RPMI8226 (cell line): ENCODE data around the gene MTHFSD.

Source experiments
- DNase-seq: peaks from one replicate; pipeline ENCODE4 v3.0.0-alpha.2; 2015

MTHFSD gene

DNA sequence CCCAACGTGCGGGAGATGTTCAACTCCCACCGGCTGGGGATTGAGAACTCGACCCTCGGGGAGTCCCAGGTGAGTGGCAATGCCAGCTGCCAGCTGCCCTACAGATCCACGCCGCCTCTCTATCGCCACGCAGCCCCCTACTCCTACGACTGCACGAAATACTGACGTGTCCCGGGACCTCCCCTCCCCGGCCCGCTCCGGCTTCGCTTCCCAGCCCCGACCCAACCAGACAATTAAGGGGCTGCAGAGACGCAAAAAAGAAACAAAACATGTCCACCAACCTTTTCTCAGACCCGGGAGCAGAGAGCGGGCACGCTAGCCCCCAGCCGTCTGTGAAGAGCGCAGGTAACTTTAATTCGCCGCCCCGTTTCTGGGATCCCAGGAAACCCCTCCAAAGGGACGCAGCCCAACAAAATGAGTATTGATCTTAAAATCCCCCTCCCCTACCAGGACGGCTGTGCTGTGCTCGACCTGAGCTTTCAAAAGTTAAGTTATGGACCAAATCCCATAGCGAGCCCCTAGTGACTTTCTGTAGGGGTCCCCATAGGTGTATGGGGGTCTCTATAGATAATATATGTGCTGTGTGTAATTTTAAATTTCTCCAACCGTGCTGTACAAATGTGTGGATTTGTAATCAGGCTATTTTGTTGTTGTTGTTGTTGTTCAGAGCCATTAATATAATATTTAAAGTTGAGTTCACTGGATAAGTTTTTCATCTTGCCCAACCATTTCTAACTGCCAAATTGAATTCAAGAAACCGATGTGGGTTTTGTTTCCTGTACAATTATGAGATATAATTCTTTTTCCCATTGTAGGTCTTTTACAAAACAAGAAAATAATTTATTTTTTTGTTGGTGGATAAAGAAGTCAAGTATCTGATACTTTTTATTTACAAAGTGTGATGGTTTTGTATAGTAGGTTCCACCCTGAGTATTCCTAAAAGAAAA, 13.9 kb upstream of the MTHFSD start:
- DNase-seq: no peak

DNA sequence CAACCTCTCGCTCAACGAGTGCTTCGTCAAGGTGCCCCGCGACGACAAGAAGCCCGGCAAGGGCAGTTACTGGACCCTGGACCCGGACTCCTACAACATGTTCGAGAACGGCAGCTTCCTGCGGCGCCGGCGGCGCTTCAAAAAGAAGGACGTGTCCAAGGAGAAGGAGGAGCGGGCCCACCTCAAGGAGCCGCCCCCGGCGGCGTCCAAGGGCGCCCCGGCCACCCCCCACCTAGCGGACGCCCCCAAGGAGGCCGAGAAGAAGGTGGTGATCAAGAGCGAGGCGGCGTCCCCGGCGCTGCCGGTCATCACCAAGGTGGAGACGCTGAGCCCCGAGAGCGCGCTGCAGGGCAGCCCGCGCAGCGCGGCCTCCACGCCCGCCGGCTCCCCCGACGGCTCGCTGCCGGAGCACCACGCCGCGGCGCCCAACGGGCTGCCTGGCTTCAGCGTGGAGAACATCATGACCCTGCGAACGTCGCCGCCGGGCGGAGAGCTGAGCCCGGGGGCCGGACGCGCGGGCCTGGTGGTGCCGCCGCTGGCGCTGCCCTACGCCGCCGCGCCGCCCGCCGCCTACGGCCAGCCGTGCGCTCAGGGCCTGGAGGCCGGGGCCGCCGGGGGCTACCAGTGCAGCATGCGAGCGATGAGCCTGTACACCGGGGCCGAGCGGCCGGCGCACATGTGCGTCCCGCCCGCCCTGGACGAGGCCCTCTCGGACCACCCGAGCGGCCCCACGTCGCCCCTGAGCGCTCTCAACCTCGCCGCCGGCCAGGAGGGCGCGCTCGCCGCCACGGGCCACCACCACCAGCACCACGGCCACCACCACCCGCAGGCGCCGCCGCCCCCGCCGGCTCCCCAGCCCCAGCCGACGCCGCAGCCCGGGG, 12.9 kb upstream of the MTHFSD start:
- no peak for DNase-seq

- DNase-seq: no peak
Measured at GRCh38 chr16:86566966-86567700, 12.1 kb upstream of the MTHFSD start.

DNA sequence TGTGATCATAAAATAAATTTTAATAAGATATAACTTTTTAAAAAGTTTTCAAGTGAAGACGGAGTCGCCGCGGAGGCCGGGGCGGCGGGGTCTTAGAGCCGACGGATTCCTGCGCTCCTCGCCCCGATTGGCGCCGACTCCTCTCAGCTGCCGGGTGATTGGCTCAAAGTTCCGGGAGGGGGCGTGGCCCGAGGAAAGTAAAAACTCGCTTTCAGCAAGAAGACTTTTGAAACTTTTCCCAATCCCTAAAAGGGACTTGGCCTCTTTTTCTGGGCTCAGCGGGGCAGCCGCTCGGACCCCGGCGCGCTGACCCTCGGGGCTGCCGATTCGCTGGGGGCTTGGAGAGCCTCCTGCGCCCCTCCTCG, 11.5 kb upstream of the MTHFSD start, which contains the start of gene FOXC2:
FOXC2 (plus strand) TSS at position 229 of the 365 bp plus-strand sequence. CDS start 507 bp downstream, outside the sequence.
- DNase-seq: no peak

- no peak for DNase-seq
Measured at GRCh38 chr16:86565644-86566511, 10.8 kb upstream of the MTHFSD start.

- DNase-seq: no peak
Measured at GRCh38 chr16:86565181-86565631, 10.2 kb upstream of the MTHFSD start.

DNA sequence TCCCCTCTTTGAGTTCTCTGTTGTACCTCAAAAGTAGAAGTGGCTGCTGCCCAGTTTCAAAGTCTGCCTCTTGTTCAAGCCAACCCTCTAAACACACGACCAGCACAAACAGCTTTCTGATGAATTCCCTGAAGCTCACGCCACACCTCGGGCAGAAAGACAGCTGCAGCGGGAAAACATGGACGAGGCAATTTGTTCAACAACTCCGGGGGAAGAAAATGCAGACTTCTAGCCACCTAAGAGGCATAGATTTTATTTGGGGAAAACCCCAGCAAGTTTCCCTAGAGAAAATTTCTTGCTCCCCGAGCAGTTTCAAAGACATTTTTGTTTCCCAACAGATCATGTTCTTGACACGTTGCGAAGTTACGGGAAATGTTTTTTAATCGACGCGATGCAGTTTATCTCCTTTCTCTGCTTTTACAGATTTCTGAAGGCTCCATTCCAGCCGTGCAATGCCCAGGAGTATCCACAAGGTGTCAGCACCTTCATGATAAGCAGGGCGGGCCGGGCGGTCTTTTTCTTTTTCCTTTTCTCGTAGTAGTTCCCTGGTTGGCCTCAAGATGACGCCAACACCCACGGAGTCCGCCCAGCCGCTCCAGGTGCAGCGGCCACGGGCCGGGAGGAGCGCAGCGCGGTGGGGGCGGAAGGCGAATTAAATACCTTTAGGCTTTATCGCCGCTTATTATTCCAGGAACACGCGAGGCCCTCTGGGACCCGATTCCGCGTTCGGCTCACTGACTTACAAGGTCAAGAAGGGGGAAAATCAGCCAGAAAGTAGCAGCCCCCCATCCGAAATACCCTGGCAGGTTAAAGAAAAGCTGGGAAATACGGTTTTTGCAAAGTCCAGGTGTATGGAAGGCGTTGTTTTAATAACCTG, 8.7 kb upstream of the MTHFSD start:
- peak; percentile 85 for DNase-seq

DNA sequence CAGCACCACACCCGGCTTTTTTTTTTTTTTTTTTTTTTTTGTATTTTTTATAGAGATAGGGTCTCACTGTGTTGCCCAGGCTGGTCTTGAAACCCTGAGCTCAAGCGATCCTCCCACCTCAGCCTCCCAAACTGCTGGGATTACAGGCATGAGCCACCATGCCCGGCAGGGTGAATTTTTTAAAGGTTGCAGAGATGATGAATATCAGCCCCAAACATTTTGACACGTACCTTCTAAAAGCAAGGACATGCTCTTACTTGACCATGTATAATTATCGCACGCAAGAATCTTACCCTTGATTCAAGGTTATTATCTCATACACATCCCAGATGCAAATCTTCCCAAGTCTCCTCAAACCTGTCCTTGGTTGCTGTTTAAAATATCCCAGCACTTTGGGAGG, 7.3 kb upstream of the MTHFSD start:
- no peak for DNase-seq

GRCh38 chr16:86559802-86560305, 4.8 kb upstream of the MTHFSD start:
- DNase-seq: no peak

DNA sequence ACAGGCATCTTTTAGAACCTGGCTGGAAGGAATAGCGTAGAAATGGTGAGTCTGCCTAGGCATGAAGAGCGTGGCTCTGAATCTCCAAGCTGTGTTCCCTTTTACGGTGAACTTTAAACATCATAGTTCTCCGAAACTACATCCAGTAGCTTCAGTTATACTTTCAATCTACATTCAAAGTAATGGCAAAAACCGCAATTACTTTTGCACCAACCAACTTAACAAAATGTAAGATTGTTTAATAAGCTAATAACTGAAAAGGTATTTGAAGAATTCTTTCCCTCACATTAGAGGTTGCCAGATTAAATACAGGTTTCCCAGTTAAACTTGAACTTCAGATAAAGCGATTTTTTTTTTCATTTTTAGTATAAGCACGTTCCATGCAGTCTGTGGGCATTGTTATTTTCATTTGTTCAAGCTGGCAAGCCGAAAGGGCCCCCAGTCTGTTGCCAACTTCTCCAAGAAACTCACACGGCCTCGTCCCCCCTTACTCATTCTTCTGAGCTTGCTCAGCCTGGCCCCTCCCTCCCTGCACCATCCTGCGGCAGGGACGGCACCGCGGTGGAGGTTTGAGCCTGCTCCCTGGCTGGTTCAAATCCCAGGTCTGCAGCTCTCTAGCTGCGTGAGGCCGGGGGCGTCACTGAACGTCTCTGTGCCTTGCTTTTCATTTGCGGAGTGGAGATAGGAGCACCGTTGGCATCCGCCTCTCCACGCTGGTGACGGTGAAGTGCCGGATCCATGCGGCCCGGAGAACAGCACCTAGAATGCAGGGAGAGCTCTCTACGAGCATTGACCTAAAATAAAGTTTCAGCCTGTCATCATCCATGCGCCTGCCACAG, 3.5 kb upstream of the MTHFSD start:
- no peak for DNase-seq

DNA sequence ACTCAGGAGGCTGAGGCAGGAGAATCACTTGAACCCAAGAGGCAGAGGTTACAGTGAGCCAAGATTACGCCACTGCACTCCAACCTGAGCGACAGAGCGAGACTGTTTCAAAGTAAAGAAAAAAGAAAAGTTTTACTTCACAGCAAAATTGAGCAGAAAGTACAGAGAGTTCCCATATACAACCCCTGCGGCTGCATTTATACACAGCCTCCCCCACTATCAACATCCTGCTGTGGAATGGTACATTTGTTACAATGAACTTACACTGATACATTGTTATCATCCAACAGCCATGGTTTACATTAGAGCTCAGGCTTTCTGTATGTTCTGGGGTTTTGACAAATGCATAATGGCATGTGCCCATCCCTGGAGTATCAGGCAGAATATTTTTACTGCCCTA, 2.6 kb upstream of the MTHFSD start:
- DNase-seq: no peak

GRCh38 chr16:86556576-86556975, 1.5 kb upstream of the MTHFSD start:
- DNase-seq: no peak

DNA sequence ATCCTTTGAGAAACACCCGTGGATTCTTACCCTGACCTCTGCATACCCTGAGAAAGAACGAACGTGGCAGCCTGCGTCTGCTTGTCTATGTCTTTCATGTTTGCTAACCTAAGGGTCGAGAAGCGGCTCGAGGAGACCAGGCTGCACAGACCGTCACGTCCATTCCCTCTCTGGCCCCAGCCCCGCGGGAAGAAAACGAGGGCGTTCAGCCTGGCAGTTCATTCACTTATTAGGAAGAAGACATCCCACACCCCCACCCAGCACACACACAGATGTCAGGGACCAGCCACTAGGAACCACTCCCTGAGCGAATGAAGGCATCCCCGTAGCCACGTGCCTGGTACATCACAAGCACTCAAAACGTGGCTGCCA, 655 bp upstream of the MTHFSD start:
- no peak for DNase-seq

- DNase-seq: no peak
Measured at GRCh38 chr16:86554599-86554916, 477 bp downstream of the MTHFSD start.

- DNase-seq: no peak
Measured at GRCh38 chr16:86553356-86553755, 1.7 kb downstream of the MTHFSD start.

- no peak for DNase-seq
Measured at GRCh38 chr16:86550281-86550680, 4.8 kb downstream of the MTHFSD start.

GRCh38 chr16:86549893-86550190, 5.2 kb downstream of the MTHFSD start:
- no peak for DNase-seq

DNA sequence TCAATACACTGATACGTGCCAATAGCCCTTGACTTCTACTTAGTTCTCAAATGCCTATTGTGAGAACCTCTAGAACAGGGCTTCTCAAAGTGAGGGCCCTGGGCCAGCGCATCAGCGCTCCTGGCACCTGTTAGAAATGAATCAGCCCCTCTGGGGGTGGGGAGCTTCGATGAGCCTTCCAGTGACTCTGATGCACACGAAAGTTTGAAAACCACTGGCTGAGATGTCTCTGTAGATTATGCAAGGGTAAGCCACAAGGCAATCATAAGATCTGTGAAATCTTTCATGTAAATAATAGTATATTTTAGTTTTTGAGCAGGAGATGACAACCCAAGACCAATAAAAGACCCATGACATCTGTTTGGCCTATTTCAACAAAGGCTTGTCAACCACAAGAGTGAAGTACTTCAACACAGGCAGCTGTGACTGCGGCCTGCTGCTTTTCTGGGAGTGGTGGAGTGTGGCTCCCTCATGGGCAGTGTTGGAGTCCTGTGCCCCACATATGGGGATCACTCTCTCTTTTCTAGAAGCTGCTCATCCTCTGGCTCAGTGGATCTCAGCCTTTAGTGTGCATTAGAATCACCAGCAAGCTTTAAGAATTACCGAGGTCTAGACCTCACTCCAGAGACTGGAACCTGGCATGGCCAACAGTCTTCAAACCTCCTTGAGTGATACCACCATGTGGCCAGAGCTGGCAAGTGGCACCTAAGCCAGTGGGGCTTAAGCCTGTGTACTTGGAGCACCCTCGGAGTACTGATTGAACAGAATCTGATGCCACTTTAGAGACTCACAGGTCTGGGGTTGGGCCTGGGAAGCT, 5.8 kb downstream of the MTHFSD start:
- no peak for DNase-seq

GRCh38 chr16:86547286-86547685, 7.7 kb downstream of the MTHFSD start:
- no peak for DNase-seq
